GM18951 (cell line): ENCODE data around the gene DOK3.
A peak's percentile ranks its signal among the peaks of the same experiment; 100 is the strongest.

ENCODE experiments used
- POLR2A ChIP-seq: IDR thresholded peaks from 4 replicates; pipeline ENCODE4 v1.6.1; 2011; ENCODE audit warnings: mild to moderate bottlenecking; ENCODE audit not compliant: insufficient read length, insufficient read depth; ENCODE audit errors: extremely low read depth
- in situ Hi-C: fragments of 300-500 bp; cut with MboI; formaldehyde crosslinking; loops from one replicate; pipeline ENCODE4 v1.12.0; 2022; ENCODE audit warnings: low sequenced_read_pairs, mixed read lengths, inconsistent platforms; ENCODE audit not compliant: unreplicated experiment

Gene DOK3

GRCh38 chr5:177504086-177505056 is 5.3 kb downstream of the DOK3 start:
- no peak for TF ChIP-seq POLR2A
- in situ Hi-C loops = no loop called here

- no peak for TF ChIP-seq POLR2A
- in situ Hi-C loops = no loop called here
Measured at GRCh38 chr5:177503351-177504085, 6.1 kb downstream of the DOK3 start.

GRCh38 chr5:177502886-177503285 is 6.7 kb downstream of the DOK3 start:
- in situ Hi-C loops = no loop called here
- peak; percentile 36 for TF ChIP-seq POLR2A

- in situ Hi-C loops = no loop called here
- TF ChIP-seq POLR2A = no peak
Measured at GRCh38 chr5:177501874-177502678, 7.5 kb downstream of the DOK3 start.

- TF ChIP-seq POLR2A = peak; percentile 29
- in situ Hi-C loops = no loop called here
Measured at GRCh38 chr5:177500685-177501522, 8.7 kb downstream of the DOK3 start.

GRCh38 chr5:177499842-177500241 is 9.8 kb downstream of the DOK3 start:
- in situ Hi-C loops = no loop called here
- TF ChIP-seq POLR2A = no peak

- in situ Hi-C loops = no loop called here
- no peak for TF ChIP-seq POLR2A
Measured at GRCh38 chr5:177498013-177498787, 11.4 kb downstream of the DOK3 start.

- peak; percentile 94 for TF ChIP-seq POLR2A
- in situ Hi-C loops = no loop called here
Measured at GRCh38 chr5:177497292-177498012, 12.2 kb downstream of the DOK3 start, which contains the start of gene PDLIM7. Gene PDLIM7 (minus strand): TSS chr5:177497604. CDS start chr5:177496512, 1,092 bp downstream.

GRCh38 chr5:177496727-177497291 is 12.8 kb downstream of the DOK3 start:
- no peak for TF ChIP-seq POLR2A
- in situ Hi-C loops = no loop called here

- in situ Hi-C loops = no loop called here
- no peak for TF ChIP-seq POLR2A
Measured at GRCh38 chr5:177496070-177496726, 13.4 kb downstream of the DOK3 start.
